IMR-90 (cell line): ENCODE results near the gene GNMT. TPM values are rescaled to one million over a fixed set of nuclear protein-coding genes. Genes with fewer than 3 reads are reported as not detected.

Experiments used
- ATAC-seq: fragments of 200-7000 bp; cut with Tn5 transposase; 2 replicates; pipeline ENCODE4 v1.9.1; 2020; ENCODE audit warnings: low read depth, mild to moderate bottlenecking, moderate library complexity
- BruUV-seq: library from RNA; stranded (reverse); fragments of 400-500 nt; replicated peaks from 2 replicates; lab custom pipeline; 2021; lab: Mats Ljungman, UMichigan
- CTCF ChIA-PET: fragments of 300-600 bp; formaldehyde crosslinking; extraction: SDS; loops from one replicate; lab custom pipeline; 2021; ENCODE audit warnings: antibody characterized with exemption; lab: Yijun Ruan, JAX
- POLR2A ChIA-PET: fragments of 300-600 bp; sonication (Branson Sonifier 250); formaldehyde crosslinking; loops from one replicate; lab custom pipeline; 2022; ENCODE audit warnings: antibody characterized with exemption; ENCODE audit not compliant: unreplicated experiment; lab: Charles Lee
- DNase-seq: peaks from one replicate; pipeline ENCODE4 v3.0.0; 2013
- H2AFZ ChIP-seq: replicated peaks from 2 replicates; pipeline ENCODE3; 2013; ENCODE audit warnings: low read length, mild to moderate bottlenecking; ENCODE audit not compliant: poor library complexity
- H2AK5ac ChIP-seq: 2 replicates; pipeline ENCODE4 v1.6.1; 2013; ENCODE audit warnings: low read depth, low read length, inconsistent platforms
- H2AK9ac ChIP-seq: replicated peaks from 2 replicates; pipeline ENCODE3; 2013; ENCODE audit warnings: mild to moderate bottlenecking, low read depth, low read length, moderate library complexity; ENCODE audit not compliant: poor library complexity
- H2BK120ac ChIP-seq: 2 replicates; pipeline ENCODE4 v1.6.1; 2013; ENCODE audit warnings: low read depth, low read length, inconsistent platforms
- H2BK15ac ChIP-seq: 3 replicates; pipeline ENCODE4 v1.6.1; 2013; ENCODE audit warnings: low read depth, low read length, inconsistent platforms
- H2BK20ac ChIP-seq: 2 replicates; pipeline ENCODE4 v1.6.1; 2013; ENCODE audit warnings: low read depth, mild to moderate bottlenecking, inconsistent platforms, low read length, moderate library complexity
- H2BK5ac ChIP-seq: 2 replicates; pipeline ENCODE4 v1.6.1; 2013; ENCODE audit warnings: mild to moderate bottlenecking, low read depth, low read length, inconsistent platforms; ENCODE audit not compliant: poor library complexity, severe bottlenecking
- H3K14ac ChIP-seq: replicated peaks from 2 replicates; pipeline ENCODE4 v1.6.1; 2013; ENCODE audit warnings: low read depth, low read length, inconsistent platforms
- H3K18ac ChIP-seq: 2 replicates; pipeline ENCODE4 v1.6.1; 2013; ENCODE audit warnings: low read depth, low read length, control low read depth
- H3K23ac ChIP-seq: 2 replicates; pipeline ENCODE4 v1.6.1; 2013; ENCODE audit warnings: low read depth, low read length, inconsistent platforms
- H3K27ac ChIP-seq: 2 replicates; pipeline ENCODE4 v1.5.1; 2013; ENCODE audit warnings: mild to moderate bottlenecking, control low read depth, low read length; ENCODE audit not compliant: insufficient read depth
- H3K27me3 ChIP-seq: 2 replicates; pipeline ENCODE4 v1.6.1; 2013; ENCODE audit warnings: low read length; ENCODE audit not compliant: control insufficient read depth, insufficient read depth
- H3K36me3 ChIP-seq: 2 replicates; pipeline ENCODE4 v1.6.1; 2013; ENCODE audit warnings: low read length, mixed read lengths; ENCODE audit not compliant: control insufficient read depth, insufficient read depth
- H3K4ac ChIP-seq: 2 replicates; pipeline ENCODE4 v1.6.1; 2013; ENCODE audit warnings: low read depth, low read length, inconsistent platforms
- H3K4me1 ChIP-seq: 2 replicates; pipeline ENCODE4 v1.6.1; 2013; ENCODE audit warnings: low read length, mixed read lengths; ENCODE audit not compliant: control insufficient read depth, insufficient read depth
- H3K4me2 ChIP-seq: 2 replicates; pipeline ENCODE4 v1.6.1; 2013; ENCODE audit warnings: low read depth, mild to moderate bottlenecking, control low read depth, low read length, moderate library complexity
- H3K4me3 ChIP-seq: 2 replicates; pipeline ENCODE4 v1.5.1; 2013; ENCODE audit warnings: low read depth, mild to moderate bottlenecking, control low read depth, low read length, moderate library complexity; ENCODE audit not compliant: insufficient read depth
- H3K56ac ChIP-seq: 2 replicates; pipeline ENCODE4 v1.6.1; 2013; ENCODE audit warnings: low read length, inconsistent platforms; ENCODE audit not compliant: insufficient read depth; ENCODE audit errors: extremely low read depth
- H3K79me1 ChIP-seq, 2 experiments: 2 replicates each; pipeline ENCODE4 v1.6.1; 2013; ENCODE audit warnings: low read length in 2 of 2, inconsistent platforms in 1 of 2, low read depth in 1 of 2
- H3K9ac ChIP-seq: 2 replicates; pipeline ENCODE4 v1.6.1; 2013; ENCODE audit warnings: low read depth, low read length, control low read depth
- H3K9me1 ChIP-seq: 2 replicates; pipeline ENCODE4 v1.6.1; 2013; ENCODE audit warnings: low read length, inconsistent platforms; ENCODE audit not compliant: insufficient read depth
- H3K9me3 ChIP-seq: 2 replicates; pipeline ENCODE4 v1.6.1; 2013; ENCODE audit warnings: low read length; ENCODE audit not compliant: control insufficient read depth, insufficient read depth
- H4K20me1 ChIP-seq: 2 replicates; pipeline ENCODE4 v1.6.1; 2013; ENCODE audit warnings: low read length, inconsistent platforms; ENCODE audit not compliant: insufficient read depth
- H4K5ac ChIP-seq: 2 replicates; pipeline ENCODE4 v1.6.1; 2013; ENCODE audit warnings: mild to moderate bottlenecking, low read depth, low read length, control low read depth
- H4K8ac ChIP-seq, 2 experiments: 2 replicates each; pipeline ENCODE4 v1.6.1; 2013; ENCODE audit warnings: low read depth in 2 of 2, low read length in 2 of 2, control low read depth in 1 of 2, inconsistent platforms in 1 of 2
- H4K91ac ChIP-seq: 2 replicates; pipeline ENCODE4 v1.6.1; 2013; ENCODE audit warnings: low read depth, low read length, inconsistent platforms; ENCODE audit not compliant: insufficient read depth
- CHD1 ChIP-seq: IDR thresholded peaks from 2 replicates; pipeline ENCODE4 v1.6.1; 2012; ENCODE audit warnings: low read depth, low read length, improper control_type of control experiment
- ELK1 ChIP-seq: fragments of 150-350 bp; IDR thresholded peaks from 2 replicates; pipeline ENCODE4 v1.6.1; 2016; ENCODE audit warnings: low read depth, mild to moderate bottlenecking, low read length, moderate library complexity, borderline replicate concordance
- MAFK ChIP-seq: IDR thresholded peaks from 2 replicates; pipeline ENCODE4 v1.6.1; 2012; ENCODE audit warnings: low read depth, low read length, improper control_type of control experiment
- POLR2A ChIP-seq: IDR thresholded peaks from 2 replicates; pipeline ENCODE4 v1.6.1; 2012; ENCODE audit warnings: mild to moderate bottlenecking, low read depth, low read length
- RAD21 ChIP-seq: IDR thresholded peaks from 2 replicates; pipeline ENCODE4 v1.6.1; 2012; ENCODE audit warnings: low read length, improper control_type of control experiment
- dilution Hi-C: fragments of 300-500 bp; cut with HindIII; formaldehyde crosslinking; loops from one replicate; pipeline ENCODE4 v1.14.3; 2018; ENCODE audit warnings: low sequenced_read_pairs; ENCODE audit not compliant: unreplicated experiment
- in situ Hi-C: fragments of 300-500 bp; cut with MboI; formaldehyde crosslinking; loops from 3 replicates; pipeline ENCODE4 v1.14.3; 2019; ENCODE audit warnings: low sequenced_read_pairs, inconsistent platforms, mixed read lengths
- intact Hi-C: fragments of 100-400 bp; cut with micrococcal nuclease; formaldehyde crosslinking; loops from 2 replicates; pipeline ENCODE4 v1.10.0; 2022
- polyA plus RNA-seq, 3 experiments: library from polyadenylated mRNA; depleted of rRNA; stranded (reverse); fragments of >200 nt; gene quantifications; 2 replicates each; pipeline ENCODE4 v1.2.3, GENCODE V29; 2012; ENCODE audit warnings: low replicate concordance in 1 of 3
- total RNA-seq: library from RNA; depleted of rRNA; stranded (reverse); fragments of >200 nt; gene quantifications from 2 replicates; pipeline ENCODE4 v1.2.3, GENCODE V29; 2012

The GNMT gene
- total and polyA plus RNA-seq, 2 of the 4 experiments (the other 2 are of a cell fraction) = 0.36 TPM; not detected in 1

- no TSS peak for BruUV-seq
- Histone ChIP-seq H2BK5ac (no peak overlapping the region), H3K9me1 (no peaks in the 10 kb centered on the region), H3K18ac (no peak overlapping the region), H3K79me1 (no peaks in the 10 kb centered on the region), H2BK15ac (no peak overlapping the region), H2AK9ac (no peak overlapping the region), H3K36me3 (peaks cover 5% of the 10 kb centered on the region), H3K14ac (no peak overlapping the region), H3K27ac (no peak overlapping the region), H3K4me3 (no peak overlapping the region), H2AFZ (no peak overlapping the region), H3K4ac (no peak overlapping the region), H4K20me1 (no peaks in the 10 kb centered on the region), H3K4me2 (no peak overlapping the region), H3K23ac (no peak overlapping the region), H3K9ac (no peak overlapping the region), H4K91ac (no peak overlapping the region), H2AK5ac (no peak overlapping the region), H3K27me3 (no peaks in the 10 kb centered on the region), H2BK20ac (no peak overlapping the region), H4K8ac (no peak overlapping the region), H3K4me1 (no peaks in the 10 kb centered on the region), H2BK120ac (no peak overlapping the region), H3K9me3 (no peaks in the 10 kb centered on the region), H3K56ac (no peak overlapping the region), H4K5ac (no peak overlapping the region)
- ChIA-PET POLR2A (no interaction called here), CTCF (interaction anchor here (0.7 kb wide), 1 partner anchor 114 kb away, joined by 3 read pairs; no protein-coding TSS in a partner anchor)
- intact Hi-C loops = no loop called here
- TF ChIP-seq POLR2A = no peak
- TF ChIP-seq RAD21 = no peak
- TF ChIP-seq MAFK = no peak
- no peak for TF ChIP-seq CHD1
- no peak for TF ChIP-seq ELK1
- DNase-seq = no peak
- in situ Hi-C loops = no loop called here
- ATAC-seq = no peak
- dilution Hi-C loops = no loop called here
These were observed 12.6 kb upstream of the GNMT start for GRCh38 chr6:42947950-42948349.
